Vagina (tissue), 2 donors: ENCODE results near the gene MIGA2.

ENCODE experiments used
- POLR2AphosphoS5 ChIP-seq, 2 donors: sonication (generic); formaldehyde crosslinking; IDR thresholded peaks; one replicate each; pipeline ENCODE4 v1.9.0; 2017; ENCODE audit warnings: antibody characterized with exemption in 2 of 2, mild to moderate bottlenecking in 2 of 2, low read depth in 1 of 2; ENCODE audit not compliant: insufficient read depth in 1 of 2
- TF ChIP-seq, protein P1 (sequence below), 3 experiments: fragments of 450-650 bp in 2 of 3; fragments of 200-600 bp in 1 of 3; sonication (generic) in 1 of 3; IDR thresholded peaks; one replicate each; pipeline ENCODE4 v1.5.1; 2017 to 2019; ENCODE audit warnings: antibody characterized with exemption in 3 of 3, mild to moderate bottlenecking in 2 of 3, moderate library complexity in 2 of 3

DNA sequence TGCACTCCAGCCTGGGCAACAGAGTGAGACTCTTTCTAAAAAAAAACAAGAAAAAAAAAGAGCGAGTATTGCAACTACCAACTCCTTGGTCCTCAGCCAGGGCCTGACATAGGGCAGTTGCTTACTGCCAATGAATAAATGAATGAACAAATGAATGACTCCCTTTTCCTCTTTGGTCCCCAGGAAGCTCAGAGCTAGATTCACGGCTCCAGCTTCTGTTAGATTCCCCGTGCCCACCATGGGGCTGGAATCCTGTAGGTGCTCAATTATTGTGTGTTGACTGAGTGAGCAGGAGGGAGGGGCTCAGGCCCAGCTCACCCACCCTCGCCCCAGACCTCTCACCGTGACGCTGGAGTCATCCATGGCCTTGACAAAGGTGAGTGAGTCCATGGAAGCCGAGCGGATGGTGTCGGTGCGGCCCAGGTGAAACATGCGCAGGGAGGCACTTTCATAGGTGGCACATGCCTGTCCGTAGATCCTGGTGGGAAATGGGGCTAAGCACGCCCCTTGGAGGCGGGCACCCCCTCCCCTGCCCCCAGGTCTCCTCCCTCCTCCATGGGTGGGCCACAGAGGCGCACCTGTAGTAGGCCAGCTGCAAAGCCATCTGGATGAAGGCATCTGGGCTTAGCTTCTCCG is 61.4 kb downstream of the MIGA2 start:
- TF ChIP-seq, protein P1, sequence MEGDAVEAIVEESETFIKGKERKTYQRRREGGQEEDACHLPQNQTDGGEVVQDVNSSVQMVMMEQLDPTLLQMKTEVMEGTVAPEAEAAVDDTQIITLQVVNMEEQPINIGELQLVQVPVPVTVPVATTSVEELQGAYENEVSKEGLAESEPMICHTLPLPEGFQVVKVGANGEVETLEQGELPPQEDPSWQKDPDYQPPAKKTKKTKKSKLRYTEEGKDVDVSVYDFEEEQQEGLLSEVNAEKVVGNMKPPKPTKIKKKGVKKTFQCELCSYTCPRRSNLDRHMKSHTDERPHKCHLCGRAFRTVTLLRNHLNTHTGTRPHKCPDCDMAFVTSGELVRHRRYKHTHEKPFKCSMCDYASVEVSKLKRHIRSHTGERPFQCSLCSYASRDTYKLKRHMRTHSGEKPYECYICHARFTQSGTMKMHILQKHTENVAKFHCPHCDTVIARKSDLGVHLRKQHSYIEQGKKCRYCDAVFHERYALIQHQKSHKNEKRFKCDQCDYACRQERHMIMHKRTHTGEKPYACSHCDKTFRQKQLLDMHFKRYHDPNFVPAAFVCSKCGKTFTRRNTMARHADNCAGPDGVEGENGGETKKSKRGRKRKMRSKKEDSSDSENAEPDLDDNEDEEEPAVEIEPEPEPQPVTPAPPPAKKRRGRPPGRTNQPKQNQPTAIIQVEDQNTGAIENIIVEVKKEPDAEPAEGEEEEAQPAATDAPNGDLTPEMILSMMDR (IDR thresholded peaks at IDR 0.05), result no peak
- TF ChIP-seq POLR2AphosphoS5 (IDR thresholded peaks at IDR 0.05; ENCODE audit: insufficient read depth in 1 of 2, low read depth in 1 of 2), result no peak
